Nephron progenitor cell (in vitro differentiated cells): ENCODE results near the gene ECE2.
A peak's percentile ranks its signal among the peaks of the same experiment; 100 is the strongest.

Source experiments
- DNase-seq: peaks from one replicate; pipeline ENCODE4 v3.0.0; 2021
- H3K27ac Mint-ChIP-seq: 2 replicates; pipeline ENCODE4 v1.8.0; 2021; ENCODE audit warnings: mild to moderate bottlenecking, moderate library complexity, mixed read lengths
- H3K27me3 Mint-ChIP-seq: 2 replicates; pipeline ENCODE4 v1.8.0; 2021; ENCODE audit warnings: mild to moderate bottlenecking, low read depth, mixed read lengths; ENCODE audit not compliant: poor library complexity
- H3K36me3 Mint-ChIP-seq: 2 replicates; pipeline ENCODE4 v1.8.0; 2021; ENCODE audit warnings: low read depth, mixed read lengths
- H3K4me1 Mint-ChIP-seq: 2 replicates; pipeline ENCODE4 v1.8.0; 2021; ENCODE audit warnings: mixed read lengths
- H3K4me3 Mint-ChIP-seq: 2 replicates; pipeline ENCODE4 v1.8.0; 2021; ENCODE audit warnings: mild to moderate bottlenecking, moderate library complexity, mixed read lengths
- H3K9me3 Mint-ChIP-seq: 2 replicates; pipeline ENCODE4 v1.8.0; 2021; ENCODE audit warnings: mild to moderate bottlenecking, moderate library complexity, mixed read lengths
- TF ChIP-seq, protein P1 (sequence below): fragments of 200-600 bp; sonication (generic); IDR thresholded peaks from 2 replicates; pipeline ENCODE4 v1.5.0; 2021; ENCODE audit warnings: antibody characterized with exemption

ECE2 gene

DNA sequence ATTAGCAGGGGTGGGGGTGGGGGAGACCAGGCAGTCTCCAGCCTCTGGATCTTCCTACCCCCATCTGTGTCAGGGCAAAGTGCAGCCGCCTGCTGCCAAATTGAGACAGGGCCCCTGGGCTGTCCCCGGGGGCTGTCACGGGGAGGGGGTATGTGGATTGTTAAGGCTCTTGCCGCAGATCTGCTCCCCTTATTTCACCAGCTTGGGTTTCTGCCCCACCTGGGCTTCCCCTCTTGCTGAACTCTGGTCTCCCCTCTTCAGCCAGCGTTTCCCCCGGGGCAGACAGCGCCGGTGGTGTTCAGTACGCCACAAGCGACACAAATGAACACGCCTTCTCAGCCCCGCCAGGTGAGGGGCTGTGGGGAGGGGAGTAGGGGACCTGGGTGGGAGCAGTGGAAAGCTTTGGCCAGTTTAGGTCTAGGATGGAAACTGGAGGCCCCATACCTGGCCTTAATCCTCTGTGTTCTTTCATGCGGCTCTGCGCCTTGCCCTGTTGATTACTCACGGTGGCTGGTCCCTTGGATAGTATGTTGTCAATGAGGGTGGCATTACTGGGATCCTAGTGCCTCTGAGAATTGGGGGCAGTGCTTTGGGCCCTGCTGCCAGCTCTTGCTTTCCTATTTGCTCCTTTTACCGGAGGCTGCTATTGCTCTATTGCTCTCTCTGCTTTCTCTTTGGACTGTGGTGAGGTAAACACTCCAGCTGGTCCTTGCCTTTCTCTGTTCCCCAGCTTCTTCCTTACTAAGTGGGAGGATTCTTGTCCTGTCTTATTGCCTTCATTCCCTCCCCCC is 40.2 kb downstream of the ECE2 start:
- H3K27me3 Mint-ChIP-seq = peaks cover 3% of the 10 kb centered on the region
- H3K4me1 Mint-ChIP-seq = peaks cover 29% of the 10 kb centered on the region
- peak overlapping the region; percentile 85 for H3K4me3 Mint-ChIP-seq
- peak overlapping the region; percentile 94 for H3K27ac Mint-ChIP-seq
- TF ChIP-seq, protein P1, sequence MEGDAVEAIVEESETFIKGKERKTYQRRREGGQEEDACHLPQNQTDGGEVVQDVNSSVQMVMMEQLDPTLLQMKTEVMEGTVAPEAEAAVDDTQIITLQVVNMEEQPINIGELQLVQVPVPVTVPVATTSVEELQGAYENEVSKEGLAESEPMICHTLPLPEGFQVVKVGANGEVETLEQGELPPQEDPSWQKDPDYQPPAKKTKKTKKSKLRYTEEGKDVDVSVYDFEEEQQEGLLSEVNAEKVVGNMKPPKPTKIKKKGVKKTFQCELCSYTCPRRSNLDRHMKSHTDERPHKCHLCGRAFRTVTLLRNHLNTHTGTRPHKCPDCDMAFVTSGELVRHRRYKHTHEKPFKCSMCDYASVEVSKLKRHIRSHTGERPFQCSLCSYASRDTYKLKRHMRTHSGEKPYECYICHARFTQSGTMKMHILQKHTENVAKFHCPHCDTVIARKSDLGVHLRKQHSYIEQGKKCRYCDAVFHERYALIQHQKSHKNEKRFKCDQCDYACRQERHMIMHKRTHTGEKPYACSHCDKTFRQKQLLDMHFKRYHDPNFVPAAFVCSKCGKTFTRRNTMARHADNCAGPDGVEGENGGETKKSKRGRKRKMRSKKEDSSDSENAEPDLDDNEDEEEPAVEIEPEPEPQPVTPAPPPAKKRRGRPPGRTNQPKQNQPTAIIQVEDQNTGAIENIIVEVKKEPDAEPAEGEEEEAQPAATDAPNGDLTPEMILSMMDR = no peak
- H3K9me3 Mint-ChIP-seq = no peaks in the 10 kb centered on the region
- peaks cover 33% of the 10 kb centered on the region for H3K36me3 Mint-ChIP-seq
- DNase-seq = no peak

DNA sequence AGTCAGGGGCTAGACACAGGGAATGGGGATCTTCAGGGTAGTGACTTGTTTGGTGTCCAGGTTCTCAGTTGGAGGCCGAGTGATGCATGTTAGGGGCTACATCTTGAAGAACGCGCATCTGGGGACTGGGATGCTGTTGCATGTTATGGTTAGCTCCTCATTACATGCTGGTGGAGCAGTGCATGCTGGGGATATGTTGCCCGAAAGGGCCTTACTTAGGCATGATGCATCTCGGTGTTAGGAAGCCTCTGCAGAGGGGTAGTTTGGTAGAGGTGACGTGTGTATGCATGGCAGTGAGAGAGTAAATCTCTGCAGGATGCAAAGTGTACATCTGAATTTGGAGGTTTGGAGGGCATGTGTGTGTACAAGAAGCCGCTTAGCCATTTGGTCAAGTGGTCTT is 41.0 kb downstream of the ECE2 start:
- no peak for DNase-seq
- Mint-ChIP-seq H3K27me3 (peaks cover 3% of the 10 kb centered on the region), H3K4me1 (peaks cover 29% of the 10 kb centered on the region), H3K27ac (peak overlapping the region; percentile 94), H3K36me3 (peaks cover 41% of the 10 kb centered on the region), H3K9me3 (no peaks in the 10 kb centered on the region), H3K4me3 (peak overlapping the region; percentile 85)
- TF ChIP-seq, protein P1 = no peak

DNA sequence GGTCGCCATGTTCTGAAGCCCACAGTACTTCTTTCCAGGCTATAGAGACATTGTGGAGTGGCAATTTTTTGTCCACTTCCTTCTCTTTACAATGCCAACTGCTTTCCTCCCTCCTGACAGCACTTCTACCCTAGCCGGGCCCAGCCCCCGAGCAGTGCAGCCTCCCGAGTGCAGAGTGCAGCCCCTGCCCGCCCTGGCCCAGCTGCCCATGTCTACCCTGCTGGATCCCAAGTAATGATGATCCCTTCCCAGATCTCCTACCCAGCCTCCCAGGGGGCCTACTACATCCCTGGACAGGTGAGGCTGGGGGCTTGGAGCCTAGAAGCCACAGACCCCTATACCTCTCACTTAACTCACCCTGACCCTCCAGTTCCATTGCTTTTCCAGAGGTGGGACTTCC is 41.4 kb downstream of the ECE2 start:
- TF ChIP-seq, protein P1 = no peak
- H3K27me3 Mint-ChIP-seq = peaks cover 3% of the 10 kb centered on the region
- H3K36me3 Mint-ChIP-seq = peaks cover 45% of the 10 kb centered on the region
- H3K27ac Mint-ChIP-seq = peak overlapping the region; percentile 66
- no peaks in the 10 kb centered on the region for H3K9me3 Mint-ChIP-seq
- DNase-seq = no peak
- peaks cover 29% of the 10 kb centered on the region for H3K4me1 Mint-ChIP-seq
- H3K4me3 Mint-ChIP-seq = peak overlapping the region; percentile 85

DNA sequence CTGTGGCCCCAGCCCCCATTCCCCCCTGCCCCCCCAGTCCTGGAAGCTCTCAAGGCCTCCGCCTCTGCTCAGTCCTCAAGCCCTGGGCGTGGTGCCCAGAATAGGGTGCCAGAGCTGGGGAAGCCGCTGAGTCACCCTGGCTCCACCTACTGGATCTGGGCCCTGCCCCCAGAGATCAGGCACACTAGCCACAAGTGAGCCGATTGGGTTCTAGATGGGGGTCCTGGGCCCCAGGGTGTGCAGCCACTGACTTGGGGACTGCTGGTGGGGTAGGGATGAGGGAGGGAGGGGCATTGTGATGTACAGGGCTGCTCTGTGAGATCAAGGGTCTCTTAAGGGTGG is 44.3 kb downstream of the ECE2 start:
- Mint-ChIP-seq H3K27ac (no peak overlapping the region), H3K9me3 (no peaks in the 10 kb centered on the region), H3K27me3 (no peaks in the 10 kb centered on the region), H3K36me3 (peaks cover 73% of the 10 kb centered on the region), H3K4me1 (peaks cover 29% of the 10 kb centered on the region), H3K4me3 (no peak overlapping the region)
- TF ChIP-seq, protein P1 = no peak
- DNase-seq = no peak

DNA sequence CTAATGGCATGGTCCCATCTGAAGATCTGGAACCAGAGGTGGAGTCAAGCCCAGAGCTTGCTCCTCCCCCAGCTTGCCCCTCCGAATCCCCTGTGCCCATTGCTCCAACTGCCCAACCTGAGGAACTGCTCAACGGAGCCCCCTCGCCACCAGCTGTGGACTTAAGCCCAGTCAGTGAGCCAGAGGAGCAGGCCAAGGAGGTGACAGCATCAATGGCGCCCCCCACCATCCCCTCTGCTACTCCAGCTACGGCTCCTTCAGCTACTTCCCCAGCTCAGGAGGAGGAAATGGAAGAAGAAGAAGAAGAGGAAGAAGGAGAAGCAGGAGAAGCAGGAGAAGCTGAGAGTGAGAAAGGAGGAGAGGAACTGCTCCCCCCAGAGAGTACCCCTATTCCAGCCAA is 45.8 kb downstream of the ECE2 start:
- H3K9me3 Mint-ChIP-seq = no peaks in the 10 kb centered on the region
- no peak overlapping the region for H3K27ac Mint-ChIP-seq
- peaks cover 86% of the 10 kb centered on the region for H3K36me3 Mint-ChIP-seq

More for the DNA sequence above, 45.8 kb downstream of the ECE2 start:
- TF ChIP-seq, protein P1 = no peak
- peaks cover 19% of the 10 kb centered on the region for H3K4me1 Mint-ChIP-seq
- H3K4me3 Mint-ChIP-seq = no peak overlapping the region
- peaks cover 3% of the 10 kb centered on the region for H3K27me3 Mint-ChIP-seq
- no peak for DNase-seq
